Astrocyte (in vitro differentiated cells and primary cell): ENCODE results near the gene ERI2.

Source experiments
- EZH2 ChIP-seq: IDR thresholded peaks from 2 replicates; pipeline ENCODE4 v1.6.1; 2012; ENCODE audit warnings: mild to moderate bottlenecking, low read length, inconsistent platforms; ENCODE audit not compliant: insufficient read depth
- TF ChIP-seq, protein P1 (sequence below): IDR thresholded peaks from 2 replicates; pipeline ENCODE4 v1.5.1; 2011; ENCODE audit warnings: low read depth, mild to moderate bottlenecking, inconsistent platforms, low read length, moderate library complexity; ENCODE audit not compliant: insufficient read depth

- TF ChIP-seq, protein P1, sequence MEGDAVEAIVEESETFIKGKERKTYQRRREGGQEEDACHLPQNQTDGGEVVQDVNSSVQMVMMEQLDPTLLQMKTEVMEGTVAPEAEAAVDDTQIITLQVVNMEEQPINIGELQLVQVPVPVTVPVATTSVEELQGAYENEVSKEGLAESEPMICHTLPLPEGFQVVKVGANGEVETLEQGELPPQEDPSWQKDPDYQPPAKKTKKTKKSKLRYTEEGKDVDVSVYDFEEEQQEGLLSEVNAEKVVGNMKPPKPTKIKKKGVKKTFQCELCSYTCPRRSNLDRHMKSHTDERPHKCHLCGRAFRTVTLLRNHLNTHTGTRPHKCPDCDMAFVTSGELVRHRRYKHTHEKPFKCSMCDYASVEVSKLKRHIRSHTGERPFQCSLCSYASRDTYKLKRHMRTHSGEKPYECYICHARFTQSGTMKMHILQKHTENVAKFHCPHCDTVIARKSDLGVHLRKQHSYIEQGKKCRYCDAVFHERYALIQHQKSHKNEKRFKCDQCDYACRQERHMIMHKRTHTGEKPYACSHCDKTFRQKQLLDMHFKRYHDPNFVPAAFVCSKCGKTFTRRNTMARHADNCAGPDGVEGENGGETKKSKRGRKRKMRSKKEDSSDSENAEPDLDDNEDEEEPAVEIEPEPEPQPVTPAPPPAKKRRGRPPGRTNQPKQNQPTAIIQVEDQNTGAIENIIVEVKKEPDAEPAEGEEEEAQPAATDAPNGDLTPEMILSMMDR = no peak
- no peak for TF ChIP-seq EZH2
Observed at GRCh38 chr16:20803561-20804214, 2.6 kb downstream of the ERI2 start.
